SU-DHL-6 (cell line): Measurements from ENCODE around the gene PDE4B.

ENCODE experiments used
- CTCF ChIP-seq: fragments of 200-600 bp; sonication (generic); IDR thresholded peaks from one replicate; pipeline ENCODE4 v1.5.1; 2017; ENCODE audit warnings: antibody characterized with exemption, mild to moderate bottlenecking, low read length, moderate library complexity; ENCODE audit not compliant: insufficient read depth, poor library complexity, severe bottlenecking
- EZH2phosphoT487 ChIP-seq: fragments of 200-600 bp; sonication (generic), shearing (Covaris generic); conservative IDR thresholded peaks from 2 replicates; pipeline ENCODE4 v1.6.1; 2018; ENCODE audit warnings: mild to moderate bottlenecking, antibody characterized with exemption, low read length, moderate library complexity, mixed read lengths

GRCh38 chr1:66211521-66211920 lies 418.8 kb downstream of the PDE4B start:
- TF ChIP-seq EZH2phosphoT487 (no peak), CTCF (no peak)
